ENCODE data around the gene LRP8.
A peak's percentile ranks its signal among the peaks of the same experiment; 100 is the strongest.
"Not testable (repeated sequence)": the region's sequence is repeated elsewhere in the genome, so short reads cannot be mapped to it uniquely, and the experiment has no call there.

Gene LRP8

DNA sequence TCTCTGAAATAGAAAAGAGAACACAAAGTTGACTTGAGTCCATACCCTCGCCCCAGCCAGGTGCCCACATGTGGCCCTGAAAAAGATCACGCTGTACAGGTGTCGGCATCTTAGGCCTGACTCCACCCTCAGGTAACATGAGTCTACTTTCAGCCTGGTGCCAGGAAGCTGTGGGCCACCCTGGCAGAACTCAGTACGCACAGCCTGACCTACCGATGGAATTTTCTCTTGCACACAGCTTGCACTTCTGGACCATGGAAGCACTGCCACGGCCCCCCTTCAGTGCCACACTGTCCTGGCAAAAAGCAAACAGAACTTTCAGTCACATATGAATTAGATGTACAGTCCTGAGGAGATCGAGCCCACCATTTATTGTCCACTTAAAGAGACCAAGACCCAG lies 109.7 kb downstream of the LRP8 start:
- DNase-seq (ENCODE audit: low read depth in 2 of 2) = no peak

- no peak for DNase-seq (ENCODE audit: low read depth in 2 of 2)
These were observed 113.4 kb downstream of the LRP8 start for GRCh38 chr1:53214376-53214940.

- no peak for DNase-seq (ENCODE audit: low read depth in 2 of 2)
These were observed 116.9 kb downstream of the LRP8 start for GRCh38 chr1:53210954-53211353.

DNA sequence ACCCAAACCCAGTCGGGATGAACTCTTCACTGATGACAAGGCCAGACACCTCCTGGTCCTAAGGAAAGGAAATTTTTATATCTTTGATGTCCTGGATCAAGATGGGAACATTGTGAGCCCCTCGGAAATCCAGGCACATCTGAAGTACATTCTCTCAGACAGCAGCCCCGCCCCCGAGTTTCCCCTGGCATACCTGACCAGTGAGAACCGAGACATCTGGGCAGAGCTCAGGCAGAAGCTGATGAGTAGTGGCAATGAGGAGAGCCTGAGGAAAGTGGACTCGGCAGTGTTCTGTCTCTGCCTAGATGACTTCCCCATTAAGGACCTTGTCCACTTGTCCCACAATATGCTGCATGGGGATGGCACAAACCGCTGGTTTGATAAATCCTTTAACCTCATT lies 117.5 kb downstream of the LRP8 start:
- no peak for DNase-seq (ENCODE audit: low read depth in 2 of 2)

DNA sequence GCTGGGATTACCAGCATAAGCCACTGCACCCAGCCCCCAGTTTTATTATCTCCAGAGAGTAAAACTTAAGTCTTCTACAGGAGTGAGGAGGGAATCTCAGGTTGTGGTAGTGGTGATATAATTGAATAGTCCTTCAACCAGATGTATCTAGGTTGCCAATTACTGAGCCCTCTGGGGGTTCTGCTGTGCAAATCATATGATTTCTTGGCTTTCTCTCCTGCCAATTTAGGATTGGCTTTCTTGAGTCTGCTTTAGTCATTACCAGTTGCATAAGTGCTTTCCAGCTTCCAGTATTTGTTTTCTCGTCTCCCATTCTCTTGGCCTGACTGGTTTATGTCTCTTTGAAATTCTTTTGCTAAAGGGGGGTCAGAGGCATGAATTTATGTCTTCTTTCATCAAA lies 120.1 kb downstream of the LRP8 start:
- no peak for DNase-seq (ENCODE audit: low read depth in 2 of 2)

- DNase-seq (ENCODE audit: low read depth in 2 of 2) = no peak
These were observed 121.0 kb downstream of the LRP8 start for GRCh38 chr1:53206735-53207379.

DNA sequence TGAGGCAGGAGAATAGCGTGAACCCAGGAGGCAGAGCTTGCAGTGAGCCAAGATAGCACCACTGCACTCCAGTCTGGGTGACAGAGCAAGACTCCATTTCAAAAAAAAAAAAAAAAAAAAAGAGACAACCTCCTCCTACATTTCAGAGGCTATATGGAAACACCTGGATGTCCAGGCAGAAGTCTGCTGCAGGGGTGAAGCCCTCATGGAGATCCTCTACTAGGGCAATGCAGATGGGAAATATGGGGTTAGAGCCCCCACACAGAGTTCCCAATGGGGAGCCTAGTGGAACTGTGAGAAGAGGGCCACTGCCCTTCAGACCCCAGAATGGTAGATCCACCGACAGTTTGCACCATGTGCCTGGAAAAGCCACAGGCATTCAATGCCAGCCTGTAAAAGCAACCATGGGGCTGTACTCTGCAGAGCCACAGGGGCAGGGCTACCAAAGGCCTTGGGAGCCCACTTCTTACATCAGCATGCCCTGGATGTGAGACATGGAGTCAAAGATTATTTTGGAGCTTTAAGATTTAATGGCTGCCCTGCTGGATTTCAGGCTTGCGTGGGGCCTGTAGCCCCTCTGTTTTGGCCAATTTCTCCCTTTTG lies 121.7 kb downstream of the LRP8 start:
- DNase-seq (ENCODE audit: low read depth in 2 of 2) = not testable (repeated sequence)

GRCh38 chr1:53205496-53205895 lies 122.4 kb downstream of the LRP8 start:
- not testable (repeated sequence) for DNase-seq (ENCODE audit: low read depth in 2 of 2)

GRCh38 chr1:53203466-53203865 lies 124.4 kb downstream of the LRP8 start:
- DNase-seq (ENCODE audit: low read depth in 2 of 2) = no peak

- no peak for DNase-seq (ENCODE audit: low read depth in 2 of 2)
These were observed 129.6 kb downstream of the LRP8 start for GRCh38 chr1:53198241-53198651.

- no peak for DNase-seq (ENCODE audit: low read depth in 2 of 2)
These were observed 130.3 kb downstream of the LRP8 start for GRCh38 chr1:53197291-53198200.

GRCh38 chr1:53196485-53197290 lies 131.2 kb downstream of the LRP8 start, which contains the start of gene CPT2:
Gene CPT2, plus strand, starts transcription at chr1:53196824. Its CDS starts 120 bp downstream, at chr1:53196944.
- peak; percentile 87 to 88 for DNase-seq (ENCODE audit: low read depth in 2 of 2)

DNA sequence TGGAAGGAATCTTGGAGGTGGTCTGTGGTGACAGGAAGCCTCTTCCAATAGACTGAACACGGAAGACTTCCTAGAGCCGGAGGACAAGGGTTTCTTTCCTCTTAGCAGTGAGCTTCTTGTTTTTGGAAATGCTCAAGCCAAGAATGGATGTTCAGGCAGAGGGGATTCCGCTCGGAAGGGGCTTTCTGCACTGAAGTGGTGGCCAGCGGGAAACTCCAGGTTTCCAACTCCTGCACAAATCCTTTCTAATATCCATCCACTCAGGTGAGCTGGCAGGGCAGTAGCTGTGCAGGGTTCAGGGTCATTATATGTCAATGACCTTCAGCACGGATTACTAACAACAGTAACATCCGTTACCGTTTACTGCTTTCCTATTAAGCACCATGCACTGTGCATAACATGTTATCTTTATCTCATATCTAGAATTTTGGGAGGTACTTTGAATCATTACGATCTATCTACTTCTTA lies 131.8 kb downstream of the LRP8 start:
- no peak for DNase-seq (ENCODE audit: low read depth in 2 of 2)

- no peak for DNase-seq (ENCODE audit: low read depth in 2 of 2)
These were observed 132.4 kb downstream of the LRP8 start for GRCh38 chr1:53195246-53196016.
